H1 (cell line): ENCODE results near the gene GABRR3. TPM values are rescaled to one million over a fixed set of nuclear protein-coding genes. Genes with fewer than 3 reads are reported as not detected.

Source experiments
- CHD7 ChIP-seq: fragments of 300-600 bp; sonication (generic); IDR thresholded peaks from 2 replicates; pipeline ENCODE4 v1.7.1; 2012; ENCODE audit warnings: low read length, moderate library complexity, mild to moderate bottlenecking, inconsistent platforms; ENCODE audit not compliant: insufficient replicate concordance
- HDAC6 ChIP-seq: IDR thresholded peaks from one replicate; pipeline ENCODE4 v1.7.1; 2012; ENCODE audit warnings: low read depth, mild to moderate bottlenecking, inconsistent platforms, low read length, moderate library complexity
- MAX ChIP-seq: IDR thresholded peaks from 2 replicates; pipeline ENCODE4 v1.6.1; 2012; ENCODE audit warnings: inconsistent platforms
- NANOG ChIP-seq: IDR thresholded peaks from 2 replicates; pipeline ENCODE4 v1.6.1; 2011; ENCODE audit warnings: low read length, low read depth, mild to moderate bottlenecking, inconsistent platforms; ENCODE audit not compliant: insufficient read depth, poor library complexity, severe bottlenecking
- POLR2AphosphoS5 ChIP-seq: IDR thresholded peaks from 2 replicates; pipeline ENCODE4 v1.6.1; 2011; ENCODE audit warnings: low read depth, low read length
- SAP30 ChIP-seq: fragments of 300-600 bp; sonication (generic); IDR thresholded peaks from 2 replicates; pipeline ENCODE4 v1.7.1; 2012; ENCODE audit warnings: low read length, moderate library complexity, mild to moderate bottlenecking, inconsistent platforms; ENCODE audit not compliant: insufficient read depth, insufficient replicate concordance
- SIN3A ChIP-seq, 2 experiments: IDR thresholded peaks in 1 of 2; conservative IDR thresholded peaks in 1 of 2; 2 replicates each; pipeline ENCODE4 v1.6.1; 2011 to 2012; ENCODE audit warnings: low read length in 2 of 2, improper control_type of control experiment in 1 of 2, low read depth in 1 of 2, mild to moderate bottlenecking in 1 of 2
- SRF ChIP-seq: IDR thresholded peaks from 2 replicates; pipeline ENCODE4 v1.6.1; 2011; ENCODE audit warnings: mild to moderate bottlenecking, low read depth, low read length, moderate library complexity
- polyA plus RNA-seq, 7 experiments: library from polyadenylated mRNA; depleted of rRNA in 3 of 7; stranded (reverse) in 5 of 7; unstranded in 2 of 7; fragments of >200 nt in 5 of 7; fragments of 200-250 nt in 2 of 7; gene quantifications; 1 replicate in 5 of 7; 2 replicates in 1 of 7; 4 replicates in 1 of 7; pipeline versions ENCODE4 v1.2.1 to v1.2.3, GENCODE V29; 2011 to 2013; ENCODE audit warnings: missing spikeins in 2 of 7, mixed read lengths in 2 of 7
- total RNA-seq: library from RNA; stranded (reverse); fragmentation: NEBNext Ultra II Directional; extraction: Animal tissue kit (Norgen Biotek cat#: 25700); gene quantifications from 2 replicates; pipeline ENCODE4 v1.2.1, GENCODE V29; 2021

The GABRR3 gene
- total and polyA plus RNA-seq, 2 of the 8 experiments (the other 6 are each of a cell fraction or from before 2014, with no cell fraction given), result not detected

- TF ChIP-seq CHD7 (no peak), HDAC6 (no peak), SAP30 (no peak), POLR2AphosphoS5 (no peak), NANOG (no peak), SRF (no peak), SIN3A (conservative IDR thresholded peaks at IDR 0.05 in 1 of 2, IDR thresholded peaks at IDR 0.05 in 1 of 2; ENCODE audit: low read depth in 1 of 2, low read length in 2 of 2) (no peak), MAX (no peak)
Observed at GRCh38 chr3:97970156-97970555, 65.0 kb downstream of the GABRR3 start (continued).
